NB4 (cell line): ENCODE measurements around the gene RAB34.

Experiments used
- CTCF ChIP-seq: IDR thresholded peaks from one replicate; pipeline ENCODE4 v1.5.1; 2012; ENCODE audit warnings: low read depth, low read length
- POLR2A ChIP-seq: IDR thresholded peaks from 2 replicates; pipeline ENCODE4 v1.6.1; 2011; ENCODE audit warnings: mild to moderate bottlenecking; ENCODE audit not compliant: insufficient read length; ENCODE audit errors: extremely low read depth

GRCh38 chr17:28702752-28703150 is 14.9 kb downstream of the RAB34 start:
- TF ChIP-seq CTCF (no peak), POLR2A (no peak)
